ENCODE data around the gene FOXN3. TPM values are rescaled to one million over a fixed set of nuclear protein-coding genes. Genes with fewer than 3 reads are reported as not detected.

The FOXN3 gene
- total and polyA plus RNA-seq, 10 of the 15 experiments (the other 5 are each of a cell fraction or from before 2014, with no cell fraction given): 4.5 to 68.9 (median 29.7) TPM

- no peak for TF ChIP-seq ZNF592 (IDR thresholded peaks at IDR 0.05)
- TF ChIP-seq MLLT1 (IDR thresholded peaks at IDR 0.05): peak; percentile 82
These were observed 17.4 kb downstream of the FOXN3 start (continued) for GRCh38 chr14:89399594-89400068.

- H3K4me3 ChIP-seq: no peak overlapping the region
- in situ Hi-C loops (cut with MboI) (no loop called here), intact Hi-C loops (cut with micrococcal nuclease; ENCODE audit: unreplicated experiment) (no loop called here)
- RAD21 ChIA-PET (ENCODE audit: unreplicated experiment): no interaction called here
- no peak overlapping the region for H3K27ac ChIP-seq (ENCODE audit: control insufficient read depth, insufficient read depth)
- no peak overlapping the region for H3K9ac ChIP-seq (ENCODE audit: control insufficient read depth, insufficient read depth, low read length)
- H3K79me2 ChIP-seq (ENCODE audit: control insufficient read depth, insufficient read depth, low read length): peaks cover 70% of the 10 kb centered on the region
- FAIRE-seq (no peak), ATAC-seq (no peak; the same call in 2 of the 3 replicates), DNase-seq (ENCODE audit: low read depth, low spot score) (no peak)
- H3K4me2 ChIP-seq (ENCODE audit: control insufficient read depth, insufficient read depth): no peak overlapping the region
- POLR2A ChIA-PET: interaction anchor here (0.5 kb wide), 1 partner anchor 28 kb away, joined by 3 read pairs; no protein-coding TSS in a partner anchor
- no peaks in the 10 kb centered on the region for H3K4me1 ChIP-seq (ENCODE audit: control insufficient read depth, insufficient read depth, low read length)
- no peak overlapping the region for H2AFZ ChIP-seq (ENCODE audit: control insufficient read depth, low read depth, low read length)
- peaks cover 0 to 11% of the 10 kb centered on the region in 2 experiments; a peak in 3 of 4 replicates for H3K36me3 ChIP-seq (ENCODE audit: control insufficient read depth in 2 of 2, insufficient read depth in 2 of 2, low read length in 1 of 2)
- SMC1A ChIA-PET (ENCODE audit: uncharacterized antibody, unreplicated experiment): interaction anchor here (0.7 to 2.2 kb wide), 3 partner anchors 10 to 70 kb away, joined by 3 to 5 read pairs (median 4); no protein-coding TSS in a partner anchor
- H4K20me1 ChIP-seq (ENCODE audit: control insufficient read depth, insufficient read depth): no peaks in the 10 kb centered on the region
- CTCF ChIA-PET: no interaction called here
- BruUV-seq (replicated peaks): no TSS peak
- no peaks in the 10 kb centered on the region for H3K9me3 ChIP-seq (replicated peaks; ENCODE audit: control insufficient read depth, insufficient read depth, low read length)
- H3K27me3 ChIP-seq (replicated peaks in 1 of 2; ENCODE audit: control insufficient read depth in 2 of 2, insufficient read depth in 2 of 2, low read length in 1 of 2): no peaks in the 10 kb centered on the region
- 91% methylated on average over 7 of the region's 7 CpGs for WGBS (ENCODE audit: insufficient coverage, insufficient replicate concordance, low lambda C conversion rate, missing lambda C conversion rate)
- TF ChIP-seq PAX5 (IDR thresholded peaks at IDR 0.05; ENCODE audit: borderline replicate concordance, low read depth, low read length) (no peak), ZNF384 (IDR thresholded peaks at IDR 0.05; ENCODE audit: borderline replicate concordance, low read depth, low read length) (no peak), MYB (IDR thresholded peaks at IDR 0.05; ENCODE audit: borderline replicate concordance, low read depth, low read length) (no peak), PRDM15 (CRISPR knock-in tag; IDR thresholded peaks at IDR 0.05) (no peak), POLR2AphosphoS5 (IDR thresholded peaks at IDR 0.05; ENCODE audit: low read length) (no peak), RAD51 (IDR thresholded peaks at IDR 0.05) (no peak), EGR1 (IDR thresholded peaks at IDR 0.05; ENCODE audit: borderline replicate concordance in 1 of 2, low read depth in 2 of 2, low read length in 2 of 2) (no peak), MEF2B (IDR thresholded peaks at IDR 0.05; ENCODE audit: partially characterized antibody, poor library complexity, severe bottlenecking) (no peak)
- TF ChIP-seq, protein P1, sequence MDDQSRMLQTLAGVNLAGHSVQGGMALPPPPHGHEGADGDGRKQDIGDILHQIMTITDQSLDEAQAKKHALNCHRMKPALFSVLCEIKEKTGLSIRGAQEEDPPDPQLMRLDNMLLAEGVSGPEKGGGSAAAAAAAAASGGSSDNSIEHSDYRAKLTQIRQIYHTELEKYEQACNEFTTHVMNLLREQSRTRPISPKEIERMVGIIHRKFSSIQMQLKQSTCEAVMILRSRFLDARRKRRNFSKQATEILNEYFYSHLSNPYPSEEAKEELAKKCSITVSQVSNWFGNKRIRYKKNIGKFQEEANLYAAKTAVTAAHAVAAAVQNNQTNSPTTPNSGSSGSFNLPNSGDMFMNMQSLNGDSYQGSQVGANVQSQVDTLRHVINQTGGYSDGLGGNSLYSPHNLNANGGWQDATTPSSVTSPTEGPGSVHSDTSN (IDR thresholded peaks at IDR 0.05; ENCODE audit: insufficient replicate concordance, low read depth, low read length): no peak
These were observed 17.9 kb downstream of the FOXN3 start for GRCh38 chr14:89399157-89399556.
